Left renal cortex interstitium (tissue), 4 donors: ENCODE results near the gene EIF3D. TPM values are rescaled to one million over a fixed set of nuclear protein-coding genes. Genes with fewer than 3 reads are reported as not detected.

Experiments
- DNase-seq, 4 donors: peaks; one replicate each; pipeline ENCODE4 v3.0.0-alpha.2; 2013; ENCODE audit warnings: low read depth in 4 of 4, low spot score in 2 of 4, missing footprints in 1 of 4
- polyA plus RNA-seq, 4 donors: library from polyadenylated mRNA; unstranded; fragments of 120-200 nt; gene quantifications; one replicate each; pipeline ENCODE4 v1.2.1, GENCODE V29; 2013; ENCODE audit not compliant: insufficient read length in 4 of 4

The EIF3D gene, protein sequence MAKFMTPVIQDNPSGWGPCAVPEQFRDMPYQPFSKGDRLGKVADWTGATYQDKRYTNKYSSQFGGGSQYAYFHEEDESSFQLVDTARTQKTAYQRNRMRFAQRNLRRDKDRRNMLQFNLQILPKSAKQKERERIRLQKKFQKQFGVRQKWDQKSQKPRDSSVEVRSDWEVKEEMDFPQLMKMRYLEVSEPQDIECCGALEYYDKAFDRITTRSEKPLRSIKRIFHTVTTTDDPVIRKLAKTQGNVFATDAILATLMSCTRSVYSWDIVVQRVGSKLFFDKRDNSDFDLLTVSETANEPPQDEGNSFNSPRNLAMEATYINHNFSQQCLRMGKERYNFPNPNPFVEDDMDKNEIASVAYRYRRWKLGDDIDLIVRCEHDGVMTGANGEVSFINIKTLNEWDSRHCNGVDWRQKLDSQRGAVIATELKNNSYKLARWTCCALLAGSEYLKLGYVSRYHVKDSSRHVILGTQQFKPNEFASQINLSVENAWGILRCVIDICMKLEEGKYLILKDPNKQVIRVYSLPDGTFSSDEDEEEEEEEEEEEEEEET
- 100 to 1,000 TPM; 252 to 316 (median 280) TPM for polyA plus RNA-seq

DNA sequence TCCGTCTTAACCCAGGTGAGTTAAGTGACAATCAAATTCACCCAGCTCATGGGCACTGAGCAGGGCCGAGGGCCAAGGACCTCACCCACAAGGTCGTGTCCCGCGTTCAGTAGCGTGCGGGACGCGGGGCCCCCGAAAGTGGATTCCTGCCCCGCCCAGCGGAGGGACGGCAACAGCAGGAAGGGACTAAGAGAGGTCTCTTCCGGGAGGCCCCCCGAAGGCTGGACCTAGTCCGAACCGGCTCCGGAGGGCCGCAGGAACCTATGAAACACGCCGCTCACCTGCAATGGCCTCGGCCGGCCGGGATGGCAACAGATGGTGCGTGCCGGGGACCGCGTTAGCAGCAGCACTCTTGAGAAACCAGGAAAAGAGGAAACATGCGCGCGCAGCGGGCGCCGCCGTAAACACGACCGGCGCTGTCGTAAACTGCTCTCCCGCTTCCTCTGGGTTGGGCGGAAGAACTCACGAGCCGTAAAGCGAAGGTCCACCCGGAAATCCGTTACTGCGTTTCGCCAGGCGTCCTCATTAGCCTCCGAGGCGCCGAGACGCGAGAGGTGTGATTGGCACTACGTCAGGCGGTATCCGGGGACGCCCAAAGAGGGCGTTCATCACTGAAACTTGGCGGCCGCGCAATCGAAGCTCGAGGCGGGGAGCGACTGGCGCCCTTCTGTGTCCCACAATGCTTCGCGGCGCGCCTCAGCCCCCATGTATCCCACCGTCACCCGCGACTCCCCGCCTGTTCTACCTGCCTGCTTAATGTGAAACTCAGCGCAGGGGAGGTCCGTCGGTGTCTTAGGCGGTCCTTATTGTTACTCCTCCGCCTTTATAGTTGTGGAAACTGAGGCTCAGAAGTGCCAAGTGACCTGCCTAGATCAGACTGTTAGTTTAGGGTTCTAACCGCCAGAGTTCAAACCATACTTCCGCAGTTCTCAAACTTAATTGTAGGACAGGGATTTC lies at the start of gene EIF3D:
Gene EIF3D (minus strand): TSS at position 372 of the 957 bp plus-strand sequence. CDS start 3,045 bp downstream, outside the sequence.
- DNase-seq: peak; percentile 95 to 99 (median 96)

DNA sequence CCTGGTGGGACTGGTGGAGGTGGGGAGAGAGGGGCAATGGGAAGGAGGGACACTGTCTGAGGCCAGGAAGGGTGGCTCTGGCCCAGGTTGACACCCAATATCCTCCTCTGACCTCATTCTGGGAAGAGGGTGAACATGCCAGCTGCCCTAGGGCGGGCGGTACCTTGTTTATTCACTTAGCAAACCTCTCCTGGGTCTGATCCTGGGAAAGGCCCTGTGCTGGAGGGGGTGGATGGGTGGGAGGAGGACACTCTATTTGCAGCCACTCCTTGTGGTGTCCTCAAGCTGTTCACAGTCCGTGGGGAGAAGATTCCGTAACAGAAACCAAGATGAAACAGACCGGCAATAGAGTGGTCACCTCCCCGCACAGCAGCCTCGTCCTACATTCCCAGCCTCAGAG lies 49.7 kb upstream of the EIF3D start:
- DNase-seq: no peak

DNA sequence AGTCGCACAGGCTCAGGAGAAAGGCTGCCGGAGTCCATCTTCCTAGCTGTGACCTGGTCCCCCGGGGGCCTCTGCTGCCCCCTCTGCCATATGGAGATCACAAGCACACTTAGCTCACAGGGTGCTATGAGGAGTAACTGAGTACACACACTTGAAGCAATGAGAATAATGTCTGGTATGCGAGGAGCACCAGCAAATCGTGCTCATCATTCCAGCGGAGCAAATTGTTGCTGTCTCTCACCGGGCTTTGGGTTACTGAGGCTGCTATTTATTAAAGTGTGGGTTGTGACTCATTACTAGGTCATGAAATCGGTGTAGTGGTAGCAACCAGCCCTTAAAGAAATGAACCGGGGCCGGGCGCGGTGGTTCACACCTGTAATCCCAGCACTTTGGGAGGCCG lies 48.1 kb upstream of the EIF3D start:
- no peak for DNase-seq

DNA sequence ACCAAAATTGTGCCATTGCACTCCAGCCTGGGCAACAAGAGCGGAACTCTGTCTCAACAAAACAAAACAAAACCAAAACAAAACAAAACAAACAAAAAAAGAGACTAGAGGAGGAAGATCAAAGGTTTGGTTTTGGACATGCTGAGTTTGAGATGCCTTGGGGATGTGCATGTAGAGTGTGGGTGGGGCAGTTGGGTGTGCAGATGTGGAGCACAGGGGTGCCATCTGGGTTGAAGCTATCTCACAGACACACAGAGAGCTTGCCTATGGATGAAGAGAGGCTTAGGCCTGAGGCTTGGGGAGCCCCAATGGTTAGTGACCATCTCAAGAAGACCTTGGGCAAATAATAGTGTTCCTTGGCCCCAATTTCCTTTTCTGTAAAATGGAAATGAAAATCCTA lies 45.8 kb upstream of the EIF3D start:
- DNase-seq: no peak

DNA sequence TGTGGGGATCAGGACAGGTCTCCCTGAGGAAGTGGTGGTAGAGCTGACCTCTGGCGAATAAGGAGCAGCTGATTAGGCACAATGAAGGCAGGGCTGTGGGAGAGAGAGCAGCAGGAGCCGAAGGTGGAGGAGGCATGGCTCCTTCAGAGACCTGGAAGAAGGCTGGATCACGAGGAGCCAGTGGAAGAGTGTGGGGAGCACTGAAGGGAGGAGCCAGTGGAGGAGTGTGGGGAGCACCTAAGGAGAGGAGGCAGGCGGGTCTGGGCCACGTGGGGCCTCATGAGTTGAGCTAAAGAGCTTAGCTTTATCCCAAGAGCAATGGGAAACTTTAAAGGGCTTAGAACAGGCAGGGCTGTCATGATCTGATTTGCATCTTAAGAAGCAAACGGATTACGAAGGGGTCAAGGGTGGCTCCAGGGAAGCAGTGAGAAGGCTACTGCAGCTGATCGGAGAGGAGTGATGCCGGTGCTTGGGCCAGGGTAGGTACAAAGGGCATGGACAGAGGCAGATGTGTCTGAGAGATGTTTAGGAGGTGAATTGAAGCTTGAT lies 44.9 kb upstream of the EIF3D start:
- no peak for DNase-seq

DNA sequence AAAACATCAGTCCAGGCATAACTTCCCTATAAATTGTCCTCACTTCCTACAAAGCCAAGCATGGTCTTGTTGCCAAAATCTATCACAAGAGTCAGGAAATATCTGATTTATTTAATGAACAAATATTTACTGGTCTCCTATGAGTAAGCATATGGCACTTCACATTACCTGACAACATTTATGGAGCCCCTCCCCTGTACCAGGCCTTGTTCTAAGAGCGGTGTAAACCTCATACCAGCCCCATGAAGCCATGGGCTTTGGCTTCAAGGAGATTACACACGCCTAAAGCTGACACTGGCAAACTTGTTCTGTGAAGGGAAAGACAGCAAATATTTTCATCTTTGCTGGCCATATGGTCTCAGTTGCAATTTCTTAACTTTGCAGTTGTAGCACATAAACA lies 43.0 kb upstream of the EIF3D start:
- no peak for DNase-seq

DNA sequence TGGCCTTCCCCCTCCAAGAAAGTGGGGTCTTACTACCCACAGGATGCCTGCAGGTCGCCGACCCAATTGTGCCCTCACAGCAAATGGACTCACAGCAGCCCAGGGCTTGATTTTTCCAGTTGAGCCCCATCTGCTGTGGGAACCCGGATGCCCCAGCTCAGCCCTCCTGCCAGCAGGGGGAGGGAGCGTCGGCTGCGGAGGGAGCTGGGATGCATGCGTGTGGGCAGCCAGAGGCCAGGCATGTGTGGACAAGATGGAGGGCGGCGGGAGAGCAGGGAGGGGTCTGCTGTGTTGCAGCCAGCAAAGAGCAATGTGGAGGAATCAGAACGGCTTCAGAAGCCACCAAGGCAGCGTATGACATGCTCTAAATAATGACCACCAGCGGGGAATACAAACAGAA lies 41.0 kb upstream of the EIF3D start:
- DNase-seq: peak in 1 of 4 donors; percentile 12

DNA sequence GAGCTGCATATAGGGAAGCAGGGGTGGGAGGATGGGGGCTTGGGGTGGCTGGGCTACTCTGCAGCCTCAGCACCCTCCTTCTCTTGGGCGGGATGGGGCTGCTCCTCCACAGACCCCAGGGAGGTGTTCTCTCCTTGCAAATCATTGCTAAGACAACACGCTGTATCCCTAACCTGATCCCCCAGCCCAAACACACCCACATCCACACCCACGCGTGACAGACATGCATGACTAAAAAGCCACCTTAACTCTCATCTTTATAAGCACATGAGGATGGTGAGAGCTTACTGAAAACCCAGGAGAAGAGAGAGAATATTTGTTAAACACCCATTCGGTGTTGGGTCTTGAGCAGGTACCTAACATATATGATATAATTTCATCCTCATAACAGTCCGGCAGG lies 39.9 kb upstream of the EIF3D start:
- DNase-seq: no peak

DNA sequence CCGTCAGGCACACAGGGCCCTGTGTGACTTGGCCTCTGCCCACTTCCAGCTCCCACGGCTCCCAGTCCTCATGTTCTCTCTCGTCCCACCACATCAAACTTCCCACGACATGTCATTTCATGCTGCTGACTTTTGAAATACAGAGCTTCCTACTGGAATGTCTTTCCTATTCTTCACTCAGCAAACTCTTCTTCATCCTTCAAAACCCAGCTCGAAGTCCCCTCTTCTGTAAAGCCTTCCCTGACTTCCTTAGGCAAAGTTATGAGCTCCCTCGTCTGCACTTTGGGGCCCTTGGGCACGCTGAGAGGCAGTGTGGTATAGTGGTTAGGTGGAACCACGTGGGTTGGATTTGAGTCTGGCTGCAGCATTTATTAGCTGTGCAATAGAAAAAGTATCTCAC lies 37.8 kb upstream of the EIF3D start:
- no peak for DNase-seq

DNA sequence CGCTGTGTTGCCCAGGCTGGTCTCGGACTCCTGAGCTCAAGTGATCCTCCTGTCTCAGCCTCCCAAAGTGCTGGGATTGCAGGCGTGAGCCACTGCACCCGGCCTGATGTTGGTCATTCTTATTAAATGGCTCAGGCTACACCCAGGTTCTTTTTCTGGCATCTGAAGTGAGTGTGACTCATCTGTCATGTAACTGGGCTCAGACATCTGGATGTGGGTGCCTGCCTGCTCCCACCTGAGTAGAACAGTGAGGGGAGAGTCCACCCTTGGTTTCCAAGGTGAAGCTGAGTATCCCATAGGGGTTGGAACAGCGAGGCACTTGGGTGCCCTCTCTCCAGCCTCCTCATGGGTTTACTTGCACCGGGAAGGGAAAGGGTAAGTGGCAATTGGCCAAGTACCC lies 36.7 kb upstream of the EIF3D start:
- DNase-seq: no peak

DNA sequence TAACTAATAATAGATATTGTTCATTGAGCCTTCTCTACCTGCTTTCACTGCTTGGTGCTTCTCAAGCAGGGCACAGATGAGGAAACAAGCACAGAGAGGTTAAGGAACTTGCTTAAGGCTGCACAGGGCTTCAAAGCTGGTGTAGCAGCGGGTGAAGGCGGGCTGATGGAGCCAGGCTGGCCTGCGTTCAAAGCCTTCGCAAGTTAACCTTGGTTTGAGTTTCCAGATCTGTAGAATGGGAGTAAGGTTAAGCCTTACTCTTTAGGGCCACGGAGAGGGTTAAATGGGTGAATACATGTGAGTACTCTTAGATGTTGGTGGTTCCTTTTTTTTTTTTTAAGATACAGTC lies 36.2 kb upstream of the EIF3D start:
- no peak for DNase-seq

DNA sequence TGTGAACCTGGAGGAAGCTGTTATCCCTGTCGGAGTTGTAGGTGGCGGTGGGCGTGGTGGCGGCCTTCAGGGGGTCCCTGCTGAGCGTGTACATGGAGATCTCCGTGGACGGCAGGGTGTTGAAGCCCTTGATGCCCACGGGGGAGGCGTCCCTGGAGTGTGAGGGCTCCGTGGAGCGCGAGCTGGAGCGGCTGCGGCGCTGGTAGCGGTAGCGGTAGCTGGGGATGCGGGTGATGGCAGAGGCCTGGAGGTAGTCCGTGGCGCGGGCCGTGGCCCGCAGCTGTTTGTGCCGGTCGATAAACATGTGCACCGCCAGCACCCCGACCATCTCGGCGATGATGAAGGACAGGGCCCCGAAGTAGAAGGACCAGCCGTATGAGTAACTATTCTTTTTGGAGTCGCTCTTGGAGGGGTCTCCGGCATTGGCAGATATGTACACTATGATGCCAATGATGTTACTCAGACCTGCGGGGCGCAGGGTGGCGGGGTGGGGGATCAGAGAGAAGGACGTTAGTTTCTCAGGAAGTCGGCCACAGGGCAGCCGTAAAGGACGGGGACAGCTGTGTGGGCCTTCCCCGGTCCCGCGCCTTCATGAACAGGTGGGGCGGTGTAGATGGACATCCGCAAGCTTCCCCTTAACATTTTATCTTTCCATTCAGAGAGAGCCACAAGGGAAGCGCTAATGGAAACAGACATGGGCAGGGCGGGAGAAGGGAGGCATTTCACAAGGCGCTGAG lies 35.6 kb upstream of the EIF3D start:
- DNase-seq: no peak

DNA sequence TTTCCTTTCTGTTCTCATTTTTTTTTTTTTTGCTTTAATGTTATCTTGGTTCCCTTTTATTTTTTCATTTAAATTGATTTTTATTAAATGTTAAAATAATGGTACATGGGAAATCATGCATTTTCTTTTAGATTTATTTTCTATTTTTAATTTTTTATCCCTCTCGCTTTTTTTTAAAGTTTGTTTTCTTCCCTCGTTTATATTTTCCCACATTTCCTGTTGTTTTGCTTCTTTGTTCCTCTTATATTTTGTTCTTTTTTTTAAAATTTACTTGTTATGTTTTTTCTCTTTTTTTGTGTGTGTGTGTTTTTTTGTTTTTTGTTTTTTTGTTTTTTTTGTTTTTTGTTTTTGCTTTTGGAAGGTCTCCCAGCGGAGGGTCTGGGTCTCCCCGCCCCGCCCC lies 34.9 kb upstream of the EIF3D start:
- no peak for DNase-seq

DNA sequence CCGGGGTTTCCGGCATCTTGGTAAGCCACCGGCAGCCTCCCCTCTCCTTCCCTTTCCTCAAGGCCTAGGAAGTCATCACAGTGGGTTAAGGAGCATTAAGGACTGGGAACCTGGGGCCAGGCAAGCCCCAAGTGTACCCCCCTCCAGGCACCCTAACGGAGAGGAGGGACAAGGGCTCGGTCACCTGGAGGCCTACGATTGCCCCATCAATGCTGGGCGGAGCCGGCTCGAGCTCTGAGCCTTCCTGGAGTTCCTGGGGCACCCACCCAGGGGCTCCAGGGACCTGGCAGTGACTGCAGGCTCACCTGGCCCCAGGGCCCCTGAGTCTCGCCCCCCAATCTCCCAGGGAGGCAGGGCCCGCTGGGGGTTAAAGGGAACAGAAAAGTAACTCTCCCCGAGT lies 34.5 kb upstream of the EIF3D start:
- no peak for DNase-seq

DNA sequence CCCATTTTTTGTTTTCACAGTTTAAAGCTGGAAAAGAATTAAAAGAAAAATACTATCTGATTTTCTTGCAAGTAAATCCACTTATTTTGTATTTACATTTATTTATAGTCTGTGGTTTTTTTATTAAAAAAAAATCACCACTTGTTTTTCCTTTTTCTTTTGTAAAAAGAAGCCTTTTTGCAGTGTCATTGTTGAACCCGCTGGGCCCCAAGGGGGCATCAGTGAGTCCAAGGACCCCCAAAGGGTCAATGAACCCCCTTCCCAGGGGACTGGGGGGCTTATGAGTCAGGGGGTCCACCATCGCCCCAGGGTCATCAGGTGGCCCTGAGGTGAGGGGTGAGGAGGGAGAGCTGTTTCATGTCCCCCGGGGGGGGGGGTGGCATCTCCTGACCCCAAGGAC lies 34.0 kb upstream of the EIF3D start:
- no peak for DNase-seq

DNA sequence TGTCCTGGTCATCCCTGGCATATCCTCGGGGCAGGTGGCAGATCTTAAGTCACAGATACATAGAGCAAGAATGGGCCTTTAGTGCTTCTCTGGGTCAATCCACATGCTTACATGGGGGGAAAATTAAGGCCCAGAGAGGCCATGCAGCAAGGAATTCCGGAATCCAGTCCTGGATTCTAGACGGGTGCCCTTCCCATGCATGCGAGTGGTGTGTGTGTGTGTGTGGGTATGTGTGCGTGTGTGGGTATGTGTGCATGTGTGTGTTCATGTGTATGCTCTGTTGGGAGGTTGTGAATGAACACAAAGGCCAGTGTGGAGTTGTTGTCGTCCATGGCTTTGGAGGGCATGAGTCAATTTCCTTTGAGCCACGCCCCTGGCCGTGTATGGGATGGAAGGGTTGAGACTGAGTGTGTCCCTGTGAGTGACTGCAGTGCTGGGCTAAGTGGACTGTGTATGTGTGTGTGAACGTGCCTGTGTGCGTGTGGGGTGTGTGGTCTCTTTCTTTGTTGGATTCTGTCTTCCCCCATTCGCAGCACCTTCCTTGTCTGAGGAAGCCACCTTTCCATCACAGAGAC lies 33.4 kb upstream of the EIF3D start:
- DNase-seq: no peak

DNA sequence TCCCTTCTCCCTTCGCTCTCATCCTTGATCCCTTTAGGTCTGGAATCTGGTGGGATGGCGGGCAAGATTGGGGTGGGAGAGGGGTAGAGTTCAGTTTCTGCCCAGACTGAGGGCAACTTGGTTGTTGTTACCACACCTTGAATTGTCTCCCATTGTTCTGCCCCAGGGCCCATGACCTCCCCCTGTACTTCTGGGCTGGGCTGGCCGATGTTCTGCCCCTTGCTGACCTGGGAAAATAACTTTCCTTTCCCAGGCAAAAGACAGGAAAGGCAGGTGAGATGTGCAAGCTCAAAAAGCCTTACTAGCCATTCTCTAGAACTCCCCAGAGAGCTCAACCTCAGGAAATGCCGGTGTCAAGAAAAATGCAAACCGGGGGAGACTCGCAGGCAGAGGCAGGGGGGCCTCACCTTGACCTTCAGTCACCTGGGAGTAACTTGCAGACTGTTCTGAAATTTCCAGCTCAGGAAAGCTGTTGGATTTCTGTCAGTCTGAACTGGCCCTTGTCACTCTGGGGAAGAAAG lies 32.4 kb upstream of the EIF3D start:
- no peak for DNase-seq

DNA sequence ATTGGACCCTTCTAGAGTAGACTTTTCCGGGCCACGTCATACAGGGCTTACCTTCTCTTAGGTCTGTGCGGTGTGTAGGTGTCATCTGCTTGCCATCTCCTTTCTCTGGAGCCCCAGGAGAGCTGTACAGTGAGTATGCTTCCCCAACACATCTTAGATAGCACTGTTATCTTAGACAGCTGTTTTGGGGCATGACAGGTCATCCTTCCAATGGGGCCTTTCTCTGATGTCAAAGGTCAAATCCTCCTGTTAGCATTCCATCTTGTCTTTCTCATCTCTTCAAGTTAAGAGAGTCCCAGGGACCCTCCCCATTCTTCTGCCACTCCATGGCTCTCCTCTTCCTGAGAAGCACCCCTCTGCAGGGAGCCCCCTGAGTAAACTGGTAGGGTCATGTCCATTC lies 31.0 kb upstream of the EIF3D start:
- no peak for DNase-seq

DNA sequence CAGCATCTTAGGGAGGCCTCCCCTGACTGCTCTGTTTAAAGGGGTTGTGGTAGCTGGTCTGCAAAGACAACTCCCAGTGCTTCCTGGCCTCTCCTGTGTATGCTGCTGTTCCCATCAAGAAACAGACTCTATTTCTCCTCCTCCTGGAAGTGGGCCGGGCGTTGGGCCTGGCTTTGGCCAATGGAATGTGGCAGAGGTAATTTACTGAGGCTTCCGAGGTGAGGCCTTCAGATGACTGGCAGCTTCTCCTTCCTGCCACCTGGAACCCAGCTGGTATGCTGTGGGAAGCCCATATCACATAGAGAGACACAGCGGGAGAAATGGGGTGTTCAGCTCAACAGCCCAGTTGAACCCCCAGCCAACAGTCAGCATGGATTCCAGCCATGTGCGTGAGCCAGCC lies 25.1 kb upstream of the EIF3D start:
- DNase-seq: no peak

DNA sequence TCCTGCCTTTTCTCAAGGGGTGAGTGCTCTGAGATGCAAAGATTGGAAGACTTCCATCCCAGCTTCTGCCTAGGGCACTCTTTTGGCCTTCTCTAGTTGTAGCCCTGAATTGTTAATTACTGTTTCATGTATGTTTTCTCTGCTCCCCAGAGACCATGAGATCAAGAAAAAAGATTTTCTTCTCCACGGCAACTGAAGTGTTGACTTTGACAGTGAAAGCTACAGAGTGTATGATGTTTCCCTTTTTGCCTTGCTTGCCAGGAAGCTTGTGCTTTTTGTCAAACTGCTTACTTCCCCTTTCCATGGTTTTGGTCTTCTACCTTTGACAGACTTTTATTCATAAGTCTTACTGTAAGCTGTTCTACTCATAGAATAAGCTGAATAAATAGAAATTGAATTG lies 23.3 kb upstream of the EIF3D start:
- DNase-seq: no peak
